Activated CD4-positive, alpha-beta T cell treated with anti-CD3 and anti-CD28 coated beads for 48 hours (primary cell): Measurements from ENCODE around the gene TFCP2L1.

ENCODE experiments used
- DNase-seq: peaks from one replicate; pipeline ENCODE4 v3.0.0-alpha.2; 2020

The TFCP2L1 gene

DNA sequence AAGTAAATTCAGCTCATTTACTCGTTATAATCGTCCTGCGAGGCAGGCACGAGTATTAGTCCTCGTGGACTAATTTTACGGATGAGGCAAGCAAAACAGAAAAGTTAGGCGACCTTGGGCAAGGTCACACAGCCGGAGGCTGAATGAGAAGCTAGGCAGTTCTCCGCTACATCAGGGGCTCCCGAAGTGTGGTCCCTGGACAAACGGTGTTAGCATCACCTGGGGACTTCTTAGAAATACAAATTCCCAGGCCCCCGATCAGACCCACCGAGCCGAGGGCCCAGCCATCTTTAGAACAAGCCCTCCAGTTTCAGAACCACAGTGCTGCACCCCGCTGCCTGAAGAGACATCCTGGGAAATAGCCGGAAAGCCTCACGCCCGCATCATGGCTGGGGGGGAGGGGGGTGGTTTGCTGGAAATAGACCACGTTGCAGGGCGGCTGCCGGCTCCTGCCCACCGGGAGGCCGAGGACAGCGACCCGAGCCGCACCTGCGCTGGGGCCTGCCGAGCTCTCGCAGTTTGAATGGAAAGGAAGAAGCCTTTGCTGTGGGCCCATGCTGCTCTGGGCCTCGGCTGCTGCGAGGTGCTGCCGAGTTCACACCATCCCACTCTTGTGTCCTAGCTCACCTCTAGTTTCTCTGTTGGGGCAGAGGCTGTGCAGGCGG is 72.2 kb downstream of the TFCP2L1 start:
- no peak for DNase-seq

DNA sequence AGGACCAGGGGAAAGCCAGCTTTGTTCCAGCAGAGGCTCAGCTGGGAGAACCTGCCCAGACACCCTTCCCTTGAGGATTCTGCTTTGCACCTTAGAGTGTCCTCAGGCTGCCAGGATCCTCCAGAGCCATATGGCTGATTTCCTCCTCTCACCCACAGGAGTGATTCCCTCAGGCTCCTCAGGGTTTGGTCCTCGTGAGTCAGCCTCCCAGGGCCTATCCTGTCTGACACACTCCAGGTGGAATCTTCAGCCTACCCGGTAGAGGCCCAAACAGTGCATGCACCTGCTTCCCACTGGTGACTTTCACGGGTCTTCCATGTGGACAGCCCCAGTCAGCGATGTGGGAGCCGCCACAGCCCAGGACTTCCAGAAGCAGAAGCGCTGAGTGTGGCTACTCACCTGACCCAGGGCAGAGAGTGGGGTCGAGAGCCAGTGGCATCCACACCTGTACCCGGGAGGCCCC is 73.3 kb downstream of the TFCP2L1 start:
- DNase-seq, result no peak

DNA sequence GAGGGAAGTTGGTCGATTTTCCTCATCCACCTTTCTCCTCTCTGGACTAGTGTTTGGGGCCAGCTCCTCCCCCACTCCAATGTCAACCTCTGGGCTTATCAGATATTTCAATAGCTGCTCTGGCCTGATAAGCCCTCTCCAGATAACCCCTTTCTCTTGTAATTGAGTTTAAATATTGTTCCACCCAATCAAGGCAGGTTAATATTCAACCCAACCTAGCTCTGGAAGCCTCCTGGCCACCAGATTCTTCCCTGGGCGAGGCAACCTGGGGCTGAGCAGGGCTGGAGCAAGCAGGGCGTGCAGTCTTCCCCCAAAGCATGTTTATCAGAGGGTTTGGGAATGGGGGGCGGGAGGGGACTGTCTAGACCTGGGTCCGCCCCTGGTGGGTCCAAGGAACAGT is 73.8 kb downstream of the TFCP2L1 start:
- DNase-seq, result no peak

DNA sequence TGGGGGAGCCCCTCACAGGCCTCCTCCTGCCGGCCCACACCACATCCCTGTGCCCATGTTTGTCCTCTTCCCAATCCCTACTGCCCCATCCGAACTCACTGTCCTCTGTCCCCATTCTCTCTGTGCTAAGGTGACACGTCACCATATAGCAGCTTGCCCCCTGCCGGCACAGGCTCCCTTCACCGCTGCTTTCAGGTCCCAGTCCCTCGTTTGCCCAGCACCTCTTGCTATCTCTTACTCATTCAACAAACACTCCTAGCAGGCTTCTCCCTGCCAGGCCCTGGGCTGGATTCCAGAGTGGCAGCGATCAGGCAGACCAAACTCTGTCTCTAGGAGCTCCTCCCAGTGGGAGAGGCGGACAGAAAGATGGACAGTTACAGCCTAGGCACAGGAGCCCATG is 74.3 kb downstream of the TFCP2L1 start:
- DNase-seq, result no peak

DNA sequence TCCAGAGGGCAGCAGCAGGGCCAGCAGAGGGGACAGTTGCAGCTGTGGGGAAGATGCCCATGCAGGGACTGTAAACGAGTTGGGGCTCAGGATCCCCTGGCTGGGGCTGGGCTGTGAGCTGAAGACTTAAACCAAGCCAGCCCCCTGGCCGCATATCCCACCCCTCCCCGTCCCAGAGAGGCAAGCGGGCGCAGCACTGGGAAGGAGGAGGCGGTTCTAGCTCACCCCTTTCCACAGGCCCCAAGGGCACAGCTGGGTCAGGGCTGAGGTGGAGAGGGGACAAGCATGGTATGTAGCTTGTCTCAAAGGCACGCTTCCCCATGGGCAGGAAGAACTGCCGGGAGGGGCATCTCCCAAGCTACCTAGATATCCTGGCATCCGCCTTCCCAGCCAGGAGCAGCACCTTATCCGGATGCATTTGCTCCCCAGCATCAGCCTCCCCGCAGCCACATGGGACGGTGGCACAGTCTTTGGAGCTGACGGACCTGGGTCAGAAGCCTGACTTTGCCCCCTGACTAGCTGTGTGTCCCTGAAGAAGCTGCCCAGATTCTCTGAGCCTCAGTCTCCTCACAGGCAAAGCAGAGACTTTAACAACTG is 75.9 kb downstream of the TFCP2L1 start:
- DNase-seq, result no peak

DNA sequence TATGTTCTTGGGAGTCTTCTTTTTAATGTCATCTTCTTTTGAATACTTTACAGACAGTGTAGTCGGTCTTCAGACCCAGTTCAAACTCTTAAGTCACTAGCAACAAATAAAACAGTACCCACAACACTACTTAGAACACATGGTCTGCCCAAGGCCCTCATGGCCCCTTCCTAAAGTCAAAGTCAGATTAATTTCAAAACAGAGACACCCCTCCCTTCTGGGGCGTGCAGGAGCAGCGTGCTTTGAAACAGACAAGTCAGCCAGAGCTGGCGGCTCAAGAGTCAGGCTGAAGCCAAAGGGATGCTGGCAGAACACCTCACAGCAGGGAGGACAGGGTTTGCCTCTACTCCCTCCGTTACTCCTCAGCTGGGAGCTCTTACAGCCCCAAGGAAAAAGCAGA is 77.5 kb downstream of the TFCP2L1 start:
- DNase-seq, result no peak

DNA sequence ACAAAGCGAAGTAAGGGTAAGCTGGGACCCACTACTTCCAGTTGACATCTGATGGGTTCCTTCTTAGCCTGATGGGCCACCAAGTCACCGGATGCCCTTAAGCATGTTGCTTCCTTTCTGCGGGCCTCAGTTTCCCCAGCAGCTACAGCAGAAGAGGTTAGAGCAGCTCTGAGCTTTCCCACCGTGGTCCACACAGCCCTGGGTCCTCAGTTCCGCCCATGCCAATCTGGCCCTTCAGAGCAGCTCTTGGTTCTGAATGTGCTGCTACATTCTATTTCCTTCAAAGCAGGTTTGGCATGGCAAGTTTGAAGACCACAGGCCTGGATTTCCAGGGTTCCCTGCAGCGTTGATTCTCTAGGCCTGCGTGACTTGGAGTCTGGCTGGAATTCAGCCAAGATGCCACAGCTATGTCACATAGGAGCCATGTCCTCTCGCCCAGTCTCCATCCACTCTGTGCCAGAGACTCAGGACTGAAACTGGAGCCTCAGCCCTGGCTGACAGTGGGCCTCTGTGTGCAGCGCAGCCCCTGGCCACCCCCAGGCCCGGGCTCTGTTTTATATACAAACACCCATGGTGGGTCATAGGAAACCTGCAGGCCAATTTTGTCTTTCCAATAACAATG is 79.6 kb downstream of the TFCP2L1 start:
- no peak for DNase-seq

DNA sequence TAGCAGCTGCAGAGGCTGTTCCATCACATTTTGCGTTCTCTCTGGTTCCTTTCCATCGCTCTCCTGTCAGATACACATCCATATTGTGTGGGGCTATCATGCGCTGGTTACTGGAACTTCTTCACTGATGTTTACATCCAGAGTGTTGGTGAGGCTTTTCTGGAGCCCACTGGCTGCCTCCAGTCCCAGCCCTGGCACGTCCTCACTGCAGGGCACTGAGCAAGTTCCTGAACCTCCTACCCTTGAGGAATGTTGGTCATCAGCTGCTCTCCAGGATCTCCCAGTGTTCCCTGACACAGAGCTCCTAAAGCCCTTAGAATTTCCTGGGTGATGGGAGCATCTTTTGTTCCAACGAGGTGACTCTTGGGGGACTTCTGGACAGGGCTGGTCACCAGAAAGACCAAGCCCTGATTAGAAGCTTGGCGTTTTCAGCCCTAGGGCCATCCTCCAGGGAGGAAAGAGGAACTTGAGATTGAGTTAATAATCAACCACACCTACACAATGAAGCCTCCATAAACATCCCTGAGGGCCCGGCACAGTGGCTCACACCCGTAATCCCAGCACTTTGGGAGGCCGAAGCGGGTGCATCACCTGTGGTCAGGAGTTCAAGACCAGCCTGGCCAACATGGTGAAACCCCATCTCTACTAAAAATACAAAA is 81.3 kb downstream of the TFCP2L1 start:
- DNase-seq, result no peak

DNA sequence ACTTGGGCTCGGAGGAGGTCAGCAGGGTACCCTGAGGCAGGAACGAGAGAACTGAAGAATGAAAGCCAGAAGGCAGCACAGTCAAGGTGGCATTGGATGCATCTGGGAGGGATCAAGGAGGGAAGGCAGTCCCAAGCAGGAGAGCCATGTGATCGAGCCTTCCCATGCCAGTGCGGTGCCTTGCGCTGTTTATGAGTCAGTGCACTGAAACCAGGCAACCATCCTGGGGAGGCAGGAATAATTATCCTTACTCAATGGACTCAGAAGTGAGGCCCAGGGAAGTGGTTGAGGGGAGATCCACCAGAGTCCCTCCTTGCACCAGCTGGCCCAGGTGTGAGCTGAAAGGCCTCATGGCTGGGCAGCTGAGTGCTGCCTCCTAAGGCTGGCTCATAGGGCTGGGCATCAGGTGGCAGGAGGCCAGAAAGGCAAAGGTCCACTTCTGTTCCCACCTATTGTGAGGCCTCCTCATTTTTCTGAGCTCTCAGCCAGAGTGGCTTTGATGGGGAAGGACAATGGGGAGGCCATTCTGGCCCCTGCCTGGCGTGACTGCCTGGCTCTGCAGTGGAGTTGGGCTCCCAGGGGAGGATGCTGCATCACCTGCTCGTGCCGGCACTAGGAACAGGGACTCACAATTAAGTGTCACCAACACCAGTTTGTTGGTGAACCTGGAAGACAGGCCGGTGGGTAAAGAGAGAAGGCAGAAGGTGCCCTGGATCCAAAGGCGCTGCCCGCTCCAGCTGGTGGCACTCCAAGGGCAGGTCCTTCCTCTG is 82.3 kb downstream of the TFCP2L1 start:
- DNase-seq, result no peak

DNA sequence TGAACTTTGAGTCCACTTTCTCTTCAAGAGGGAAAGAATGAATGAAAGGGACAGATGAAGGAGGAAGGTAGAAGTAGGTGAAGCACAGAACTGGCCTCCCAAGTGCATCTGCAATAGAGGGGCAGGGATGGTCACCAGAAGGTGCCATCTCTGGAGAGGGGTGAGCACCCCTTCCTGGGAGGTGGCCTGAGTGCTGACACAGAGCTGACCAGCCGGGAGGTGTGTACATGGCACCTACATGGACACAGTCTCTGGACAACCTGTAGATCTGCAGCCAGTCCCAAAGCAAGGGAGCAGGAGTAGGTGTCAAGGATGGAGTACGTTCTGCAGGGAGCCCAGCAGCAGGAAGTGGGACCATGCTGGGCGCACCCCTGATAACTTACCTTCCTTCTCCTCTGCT is 83.2 kb downstream of the TFCP2L1 start:
- no peak for DNase-seq

DNA sequence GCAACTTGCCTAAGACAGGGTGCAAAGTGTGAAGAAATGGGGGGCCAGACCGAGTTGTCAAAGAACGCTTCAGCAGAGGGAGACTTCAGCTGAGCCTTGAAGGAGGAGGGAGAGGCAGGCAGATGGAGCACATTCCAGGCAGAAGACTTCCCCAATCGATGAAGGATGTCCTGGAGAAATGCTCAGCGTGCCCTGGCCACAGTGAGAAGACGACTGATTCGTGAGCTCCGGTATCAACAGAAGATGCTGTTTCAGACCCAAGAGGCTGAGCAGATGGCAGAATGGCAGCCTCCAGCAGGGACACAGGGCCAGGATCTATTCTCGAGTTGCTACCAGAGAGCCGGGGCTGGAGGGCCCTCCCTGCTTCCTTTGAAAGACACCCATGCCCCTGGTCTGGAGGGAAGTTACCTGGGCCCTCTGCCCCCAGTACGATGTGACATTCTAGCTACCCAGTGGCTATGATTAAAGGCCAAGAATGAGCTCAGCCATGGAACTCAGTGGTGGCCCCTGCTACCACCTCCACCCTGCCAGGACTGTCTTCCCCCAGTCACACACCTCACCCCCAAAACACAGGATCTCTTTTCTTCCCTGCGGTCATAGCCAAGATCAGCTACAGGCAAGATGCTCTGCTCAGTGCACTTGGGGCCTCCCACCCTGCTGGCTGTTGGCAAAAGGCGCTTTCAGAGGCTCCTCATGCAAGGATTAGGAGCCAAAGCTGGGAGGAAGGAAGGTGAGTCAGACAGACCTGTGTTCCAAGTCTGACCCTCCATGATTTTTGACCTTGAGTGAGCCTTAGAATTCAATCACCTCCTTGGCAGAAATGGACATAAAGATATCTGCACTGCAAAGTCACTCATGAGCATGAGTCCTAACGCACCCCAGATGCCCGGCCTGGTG is 84.3 kb downstream of the TFCP2L1 start:
- no peak for DNase-seq

DNA sequence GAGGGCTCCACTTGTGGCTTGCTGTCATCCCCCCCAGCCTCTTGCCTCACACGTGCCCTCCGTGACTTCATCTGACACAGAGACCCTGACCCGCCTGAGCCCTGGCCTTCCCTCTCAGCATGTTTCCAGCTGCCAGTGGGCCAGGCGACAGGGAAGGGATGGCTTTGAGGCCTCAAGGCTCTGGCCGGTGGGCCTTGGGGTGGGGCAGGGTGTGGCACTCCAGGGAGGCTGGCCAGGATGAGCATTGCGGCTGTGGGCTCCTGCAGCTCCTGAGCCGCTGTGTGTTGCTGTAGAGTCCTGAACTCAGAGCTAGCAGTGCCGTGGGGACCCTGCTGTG is 85.0 kb downstream of the TFCP2L1 start:
- no peak for DNase-seq

DNA sequence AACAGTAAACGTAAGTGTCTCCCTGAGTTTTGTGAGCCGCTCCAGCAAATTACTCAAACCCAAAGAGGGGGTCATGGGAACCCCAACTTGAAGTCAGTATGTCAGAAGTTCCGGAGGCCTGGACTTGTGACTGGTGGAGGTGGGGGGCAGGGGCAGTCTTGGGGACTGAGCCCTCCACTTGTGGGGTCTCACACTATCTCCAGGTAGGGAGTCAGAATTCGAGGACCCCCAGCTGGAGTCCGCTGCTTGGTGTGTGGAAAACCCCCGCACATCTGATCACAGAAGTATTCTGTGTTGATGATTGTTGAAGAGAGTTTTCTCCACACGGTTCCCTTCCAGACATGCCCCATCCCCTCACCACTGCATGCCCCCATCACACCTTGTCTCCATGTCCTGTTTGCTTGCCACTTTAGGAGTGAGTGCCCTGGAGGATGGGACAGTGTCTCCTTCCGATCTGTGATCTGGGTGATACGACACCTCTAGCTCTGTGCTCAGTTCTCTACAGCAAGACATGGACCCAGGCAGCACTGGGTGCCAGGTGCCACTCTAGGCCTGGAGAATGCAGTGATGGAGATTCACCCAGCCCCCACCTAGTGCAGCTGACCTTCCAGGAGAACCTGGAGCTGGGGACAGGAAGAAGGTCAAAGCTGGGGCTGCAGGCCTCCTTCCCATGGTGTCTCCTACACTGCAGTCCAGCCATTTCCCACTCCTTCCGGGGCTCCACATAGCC is 85.6 kb downstream of the TFCP2L1 start:
- DNase-seq, result no peak

DNA sequence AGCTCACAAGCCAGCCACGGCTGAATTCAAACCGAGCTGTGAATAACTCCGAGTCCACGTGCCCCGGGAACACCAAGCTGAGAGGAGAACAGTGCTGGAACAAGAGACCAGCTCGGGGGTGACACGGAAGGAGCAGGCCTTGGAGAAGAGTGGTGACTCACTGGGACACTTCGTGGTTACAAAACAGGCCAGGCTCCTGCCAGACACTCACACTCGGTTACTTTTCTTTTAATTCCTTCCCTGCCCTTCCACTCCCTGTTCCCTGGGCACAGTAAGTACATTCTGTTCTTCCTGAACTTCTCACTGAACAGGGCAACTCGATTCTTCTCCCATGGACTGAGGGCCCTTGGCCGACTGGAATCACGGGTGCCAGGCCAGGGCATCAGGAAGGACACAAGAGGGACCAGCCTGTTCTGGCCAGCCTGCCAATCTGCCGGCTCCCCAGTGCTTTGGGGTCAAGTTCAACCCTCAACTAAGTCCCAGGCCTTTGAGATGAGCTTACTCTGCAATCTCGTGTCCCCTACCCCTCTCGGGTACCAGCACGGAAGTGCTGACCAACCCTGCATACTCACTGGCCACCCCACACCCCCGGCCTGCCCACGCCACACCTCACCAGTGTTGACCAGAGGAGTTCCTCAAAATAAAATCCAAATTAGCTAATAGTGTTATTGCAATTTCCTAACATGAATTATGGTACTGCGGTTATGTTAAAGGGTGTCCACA is 87.5 kb downstream of the TFCP2L1 start:
- DNase-seq, result no peak

DNA sequence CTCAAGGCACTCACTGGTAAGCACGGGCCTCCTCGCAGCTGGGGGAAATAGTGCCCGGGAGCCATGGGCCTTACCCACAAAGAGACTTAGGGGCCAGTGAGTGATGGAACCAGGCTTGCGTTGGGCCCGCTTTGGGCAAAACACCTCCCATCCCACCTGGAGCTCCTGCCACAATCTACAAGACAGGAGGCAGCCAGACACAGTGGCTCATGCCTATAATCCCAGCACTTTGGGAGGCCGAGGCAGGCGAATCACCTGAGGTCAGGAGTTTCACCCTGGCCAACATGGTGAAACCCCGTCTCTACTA is 88.2 kb downstream of the TFCP2L1 start:
- DNase-seq, result no peak

DNA sequence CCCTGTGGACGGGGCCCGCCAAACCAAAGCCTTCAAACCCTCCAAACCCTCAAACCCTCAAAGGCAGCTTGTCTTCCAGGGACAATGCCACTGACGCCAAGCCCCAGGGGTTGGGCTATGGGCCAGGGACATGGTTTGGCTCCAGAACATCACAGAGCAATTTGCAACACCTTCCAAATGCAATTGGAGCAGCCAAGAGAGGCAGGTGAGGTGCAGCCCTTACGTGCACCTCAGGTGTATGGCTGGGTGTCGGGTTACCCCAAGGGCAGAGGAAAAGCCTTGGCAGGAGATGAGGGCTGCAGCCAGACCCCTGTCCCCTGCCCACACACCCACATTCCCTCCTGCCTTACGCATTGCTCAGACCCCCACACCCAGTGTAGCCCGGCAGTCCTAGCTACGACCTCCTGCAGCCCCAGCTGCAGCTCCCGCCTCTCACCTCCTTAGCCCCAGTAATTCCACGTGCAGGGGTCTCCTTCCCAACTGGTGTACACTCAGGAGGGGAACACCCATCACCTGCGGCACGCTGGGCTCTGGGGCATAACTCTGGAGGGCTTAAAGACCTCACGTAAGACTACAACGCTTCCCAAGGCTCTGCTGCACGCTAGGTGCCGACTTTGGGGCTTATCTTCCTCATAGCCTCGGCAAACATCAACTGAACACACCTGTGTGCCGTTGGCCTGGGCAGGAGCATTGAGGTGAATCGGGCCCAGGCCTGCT is 88.7 kb downstream of the TFCP2L1 start:
- DNase-seq, result no peak

DNA sequence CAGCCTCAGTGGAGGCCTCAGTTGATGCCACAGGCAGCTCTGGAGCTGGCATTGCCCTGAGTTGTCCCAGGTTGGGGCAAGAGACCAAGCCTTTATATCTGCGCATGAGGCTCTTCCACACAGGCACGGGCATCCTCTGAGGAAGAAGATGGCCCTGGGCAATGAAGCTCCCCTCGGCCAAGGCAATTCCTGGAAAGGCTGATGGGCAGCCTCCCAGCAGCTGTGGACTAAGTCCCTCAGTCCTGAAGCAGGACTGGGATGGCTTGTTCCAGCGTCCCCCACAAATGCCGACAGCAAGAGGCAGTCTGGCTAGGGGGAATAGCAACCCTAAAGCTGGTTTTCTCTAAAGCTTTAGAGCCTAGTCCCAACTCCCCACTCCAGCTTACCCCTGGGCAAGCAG is 90.0 kb downstream of the TFCP2L1 start:
- DNase-seq, result no peak

DNA sequence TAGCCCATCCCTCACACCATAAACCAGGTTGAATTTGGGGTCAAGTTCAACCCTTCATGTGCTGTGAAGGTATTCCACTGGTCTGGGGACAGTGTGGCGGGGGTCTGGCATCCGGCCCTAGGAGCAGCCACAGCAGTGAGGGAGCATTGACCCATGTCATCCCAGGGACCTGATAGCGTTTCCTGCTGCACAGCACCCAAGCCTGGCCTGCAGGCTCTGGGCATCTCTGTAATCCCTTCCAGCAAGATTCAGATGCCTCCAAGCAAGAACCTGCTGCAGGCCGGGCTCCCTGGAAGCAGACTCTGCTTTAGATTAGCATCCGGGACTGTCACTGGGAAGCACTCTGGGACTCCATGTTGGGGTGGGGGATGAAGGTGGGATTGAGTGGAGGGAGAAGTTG is 90.4 kb downstream of the TFCP2L1 start:
- DNase-seq, result no peak

DNA sequence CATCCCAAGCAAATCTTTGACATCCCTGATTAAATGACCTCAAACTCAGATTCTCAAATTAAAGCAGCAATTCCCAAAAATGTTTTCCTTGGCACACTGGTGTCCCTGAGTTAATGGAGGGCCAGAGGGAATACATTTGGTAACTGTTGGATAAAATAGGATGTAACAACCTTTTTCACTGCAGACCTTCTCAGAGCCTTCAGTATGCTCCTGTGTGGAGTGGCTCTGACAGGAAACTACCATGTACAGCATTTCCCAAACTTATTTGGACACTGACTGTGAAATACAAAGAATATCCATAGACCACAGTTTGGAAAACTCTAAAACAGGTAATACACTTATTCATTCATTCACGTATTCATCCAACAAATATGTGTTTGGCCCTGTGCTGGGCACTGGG is 91.8 kb downstream of the TFCP2L1 start:
- no peak for DNase-seq

DNA sequence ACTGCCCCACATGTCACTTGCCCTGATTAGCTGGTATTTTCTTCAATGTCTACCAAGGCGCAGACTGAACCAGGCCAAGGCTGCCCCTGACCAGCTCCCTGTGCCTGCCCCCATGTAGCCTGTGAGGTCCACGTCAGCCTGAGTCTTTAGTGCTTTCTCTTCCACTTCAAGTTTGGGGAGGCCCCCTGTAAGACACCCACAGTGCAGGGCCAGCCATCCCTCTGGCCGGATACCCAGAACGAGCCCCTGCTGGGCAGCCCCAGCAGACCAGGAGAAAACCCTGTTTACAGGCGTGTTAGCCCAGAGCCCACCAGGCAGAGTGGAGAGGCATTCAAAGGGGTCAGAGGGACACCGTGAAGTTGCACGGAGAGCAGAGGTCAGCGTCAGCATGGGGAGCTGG is 92.4 kb downstream of the TFCP2L1 start:
- DNase-seq, result no peak
